ENCODE data around the gene PTMS.
A peak's percentile ranks its signal among the peaks of the same experiment; 100 is the strongest.

PTMS gene

DNA sequence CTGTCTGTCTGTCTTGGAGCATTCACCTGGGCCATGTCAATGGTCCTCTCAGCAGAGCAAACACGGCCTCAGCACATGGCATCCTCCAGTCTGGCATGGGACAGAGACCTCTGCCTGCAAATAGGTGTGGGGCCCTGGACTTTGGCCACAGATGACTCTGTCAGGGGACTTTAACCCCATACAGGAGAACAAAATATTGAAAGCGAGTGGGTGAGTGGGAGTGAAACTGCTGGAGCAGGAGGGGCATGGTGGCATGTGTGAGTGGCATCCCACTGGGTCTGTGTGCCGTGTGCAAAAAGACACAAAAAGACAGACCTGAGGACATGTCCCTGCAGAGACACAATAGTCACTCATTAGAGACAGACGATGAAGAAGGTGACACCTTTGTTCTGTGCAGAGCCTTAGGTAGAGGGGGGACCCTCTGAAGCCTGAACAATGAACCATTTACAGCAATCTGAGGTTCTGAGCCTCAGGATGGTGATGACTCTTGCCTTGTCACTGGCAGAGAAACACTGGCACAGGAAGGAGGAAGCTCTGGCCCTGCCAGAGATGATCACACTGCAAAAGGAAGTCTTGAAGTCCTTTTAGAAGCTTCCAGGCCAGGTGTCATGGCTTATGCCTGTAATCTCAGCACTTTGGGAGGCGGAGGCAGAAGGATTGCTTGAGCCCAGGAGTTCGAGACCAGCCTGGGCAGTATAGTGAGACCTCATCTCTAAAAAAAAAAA, 13.7 kb downstream of the PTMS start:
- Histone ChIP-seq H3K14ac (ENCODE audit: low read length in 2 of 2) (no peak overlapping the region), H2BK15ac (ENCODE audit: low read depth, poor library complexity, severe bottlenecking) (peak overlapping the region; percentile 52), H3K27ac (ENCODE audit: low read length, poor library complexity, severe bottlenecking) (no peak overlapping the region), H3K23ac (ENCODE audit: low read length in 2 of 2) (no peak overlapping the region), H3K18ac (ENCODE audit: low read depth in 1 of 2, low read length in 2 of 2) (no peak overlapping the region), H3K9ac (ENCODE audit: low read length) (peak overlapping the region; percentile 21), H4K91ac (ENCODE audit: low read length) (no peak overlapping the region), H2BK5ac (ENCODE audit: low read depth, low read length, poor library complexity, severe bottlenecking) (no peak overlapping the region), H3K9me3 (ENCODE audit: control insufficient read depth, low read length) (no peaks in the 10 kb centered on the region), H3K4me2 (ENCODE audit: low read length, poor library complexity, severe bottlenecking) (no peak overlapping the region), H2AK5ac (ENCODE audit: low read length, severe bottlenecking) (no peak overlapping the region), H3K27me3 (ENCODE audit: control insufficient read depth in 1 of 2, insufficient read depth in 1 of 2, low read length in 2 of 2) (peaks cover 9 to 17% of the 10 kb centered on the region in 2 experiments), H3K4me3 (ENCODE audit: insufficient read depth in 1 of 2, low read depth in 1 of 2, low read length in 2 of 2) (no peak overlapping the region), H4K8ac (ENCODE audit: low read length) (peak overlapping the region; percentile 66), H2AFZ (ENCODE audit: low read depth, low read length) (no peak overlapping the region), H2BK12ac (ENCODE audit: low read length in 2 of 2) (no peak overlapping the region), H3K79me1 (replicated peaks; ENCODE audit: low read length, poor library complexity, severe bottlenecking) (no peaks in the 10 kb centered on the region), H3K4ac (ENCODE audit: low read depth in 1 of 2, low read length in 2 of 2) (peak overlapping the region in 1 of 2 experiments; percentile 26), H3K4me1 (ENCODE audit: control insufficient read depth, insufficient read depth, low read depth, low read length) (peaks cover 10% of the 10 kb centered on the region), H3K36me3 (ENCODE audit: control insufficient read depth in 1 of 2, insufficient read depth in 2 of 2, low read depth in 1 of 2, low read length in 2 of 2) (peaks cover 0 to 6% of the 10 kb centered on the region in 2 experiments), H2BK120ac (ENCODE audit: low read depth, low read length) (no peak overlapping the region)
- WGBS: 84% methylated on average over 6 of the region's 6 CpGs
- DNase-seq: no peak

- no peak overlapping the region for H2BK120ac ChIP-seq (ENCODE audit: low read depth, low read length)
- H2BK15ac ChIP-seq (ENCODE audit: low read depth, poor library complexity, severe bottlenecking): no peak overlapping the region
- H2AFZ ChIP-seq (ENCODE audit: low read depth, low read length): no peak overlapping the region
- H3K36me3 ChIP-seq (ENCODE audit: control insufficient read depth in 1 of 2, insufficient read depth in 2 of 2, low read depth in 1 of 2, low read length in 2 of 2): no peaks in the 10 kb centered on the region
- H3K27ac ChIP-seq (ENCODE audit: low read length, poor library complexity, severe bottlenecking): no peak overlapping the region
- H2BK12ac ChIP-seq (ENCODE audit: low read length in 2 of 2): no peak overlapping the region
- no peaks in the 10 kb centered on the region for H3K79me1 ChIP-seq (replicated peaks; ENCODE audit: low read length, poor library complexity, severe bottlenecking)
- H3K4me3 ChIP-seq (ENCODE audit: insufficient read depth in 1 of 2, low read depth in 1 of 2, low read length in 2 of 2): no peak overlapping the region
- H3K4ac ChIP-seq (ENCODE audit: low read depth in 1 of 2, low read length in 2 of 2): no peak overlapping the region
- no peak overlapping the region for H3K14ac ChIP-seq (ENCODE audit: low read length in 2 of 2)
- no peak overlapping the region for H2AK5ac ChIP-seq (ENCODE audit: low read length, severe bottlenecking)
- no peak overlapping the region for H4K91ac ChIP-seq (ENCODE audit: low read length)
- H4K8ac ChIP-seq (ENCODE audit: low read length): no peak overlapping the region
- peaks cover 10% of the 10 kb centered on the region for H3K4me1 ChIP-seq (ENCODE audit: control insufficient read depth, insufficient read depth, low read depth, low read length)
- H3K4me2 ChIP-seq (ENCODE audit: low read length, poor library complexity, severe bottlenecking): no peak overlapping the region
- H3K18ac ChIP-seq (ENCODE audit: low read depth in 1 of 2, low read length in 2 of 2): no peak overlapping the region
- H3K27me3 ChIP-seq (ENCODE audit: control insufficient read depth in 1 of 2, insufficient read depth in 1 of 2, low read length in 2 of 2): peaks cover 8 to 10% of the 10 kb centered on the region in 2 experiments
- H2BK5ac ChIP-seq (ENCODE audit: low read depth, low read length, poor library complexity, severe bottlenecking): no peak overlapping the region
- WGBS: 80% methylated on average over 3 of the region's 6 CpGs
- no peak overlapping the region for H3K23ac ChIP-seq (ENCODE audit: low read length in 2 of 2)
- H3K9me3 ChIP-seq (ENCODE audit: control insufficient read depth, low read length): no peaks in the 10 kb centered on the region
- H3K9ac ChIP-seq (ENCODE audit: low read length): no peak overlapping the region
- DNase-seq: no peak
These were observed 14.4 kb downstream of the PTMS start for GRCh38 chr12:6780573-6780972.

DNA sequence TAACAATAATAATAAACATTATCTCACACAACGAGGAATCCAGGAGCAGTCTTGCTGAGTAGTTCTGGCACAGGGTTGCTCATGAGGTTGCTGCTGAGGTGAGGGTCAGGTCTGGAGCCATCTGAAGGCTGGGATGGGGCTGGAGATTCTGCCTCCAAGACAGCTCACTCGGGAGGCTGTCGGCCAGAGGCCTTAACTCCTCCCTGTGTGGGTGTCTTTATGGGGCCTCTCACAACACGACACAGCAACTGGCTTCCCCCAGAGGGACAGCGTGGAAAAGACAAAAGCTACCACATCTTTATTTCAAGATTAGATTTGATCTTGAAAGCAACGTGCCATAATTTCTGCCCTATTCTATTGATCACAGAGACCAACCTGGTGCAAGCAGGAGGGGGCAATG, 16.0 kb downstream of the PTMS start:
- Histone ChIP-seq H3K9ac (ENCODE audit: low read length) (peak overlapping the region; percentile 15), H3K79me1 (replicated peaks; ENCODE audit: low read length, poor library complexity, severe bottlenecking) (no peaks in the 10 kb centered on the region), H3K14ac (ENCODE audit: low read length in 2 of 2) (no peak overlapping the region), H2BK5ac (ENCODE audit: low read depth, low read length, poor library complexity, severe bottlenecking) (no peak overlapping the region), H2AK5ac (ENCODE audit: low read length, severe bottlenecking) (no peak overlapping the region), H3K4me2 (ENCODE audit: low read length, poor library complexity, severe bottlenecking) (no peak overlapping the region), H3K36me3 (ENCODE audit: control insufficient read depth in 1 of 2, insufficient read depth in 2 of 2, low read depth in 1 of 2, low read length in 2 of 2) (no peaks in the 10 kb centered on the region), H3K27me3 (ENCODE audit: control insufficient read depth in 1 of 2, insufficient read depth in 1 of 2, low read length in 2 of 2) (peaks cover 7 to 9% of the 10 kb centered on the region in 2 experiments), H3K27ac (ENCODE audit: low read length, poor library complexity, severe bottlenecking) (no peak overlapping the region), H3K23ac (ENCODE audit: low read length in 2 of 2) (no peak overlapping the region), H2AFZ (ENCODE audit: low read depth, low read length) (no peak overlapping the region), H3K18ac (ENCODE audit: low read depth in 1 of 2, low read length in 2 of 2) (no peak overlapping the region), H3K4ac (ENCODE audit: low read depth in 1 of 2, low read length in 2 of 2) (no peak overlapping the region), H3K4me3 (ENCODE audit: insufficient read depth in 1 of 2, low read depth in 1 of 2, low read length in 2 of 2) (no peak overlapping the region), H2BK15ac (ENCODE audit: low read depth, poor library complexity, severe bottlenecking) (no peak overlapping the region), H2BK12ac (ENCODE audit: low read length in 2 of 2) (no peak overlapping the region), H4K8ac (ENCODE audit: low read length) (no peak overlapping the region), H4K91ac (ENCODE audit: low read length) (no peak overlapping the region), H3K9me3 (ENCODE audit: control insufficient read depth, low read length) (no peaks in the 10 kb centered on the region), H2BK120ac (ENCODE audit: low read depth, low read length) (no peak overlapping the region), H3K4me1 (ENCODE audit: control insufficient read depth, insufficient read depth, low read depth, low read length) (peaks cover 10% of the 10 kb centered on the region)
- no peak for DNase-seq
- 62% methylated on average over 4 of the region's 6 CpGs for WGBS

GRCh38 chr12:6782850-6783566, 16.8 kb downstream of the PTMS start:
- Histone ChIP-seq H3K79me1 (replicated peaks; ENCODE audit: low read length, poor library complexity, severe bottlenecking) (no peaks in the 10 kb centered on the region), H3K27ac (ENCODE audit: low read length, poor library complexity, severe bottlenecking) (no peak overlapping the region), H3K4ac (ENCODE audit: low read depth in 1 of 2, low read length in 2 of 2) (no peak overlapping the region), H2AFZ (ENCODE audit: low read depth, low read length) (no peak overlapping the region), H3K23ac (ENCODE audit: low read length in 2 of 2) (no peak overlapping the region), H3K4me2 (ENCODE audit: low read length, poor library complexity, severe bottlenecking) (no peak overlapping the region), H3K9ac (ENCODE audit: low read length) (no peak overlapping the region), H2BK120ac (ENCODE audit: low read depth, low read length) (no peak overlapping the region), H3K9me3 (ENCODE audit: control insufficient read depth, low read length) (no peaks in the 10 kb centered on the region), H3K14ac (ENCODE audit: low read length in 2 of 2) (no peak overlapping the region), H2BK15ac (ENCODE audit: low read depth, poor library complexity, severe bottlenecking) (no peak overlapping the region), H3K27me3 (ENCODE audit: control insufficient read depth in 1 of 2, insufficient read depth in 1 of 2, low read length in 2 of 2) (no peaks in the 10 kb centered on the region), H3K18ac (ENCODE audit: low read depth in 1 of 2, low read length in 2 of 2) (no peak overlapping the region), H4K91ac (ENCODE audit: low read length) (peak overlapping the region; percentile 8), H2BK5ac (ENCODE audit: low read depth, low read length, poor library complexity, severe bottlenecking) (no peak overlapping the region), H2BK12ac (ENCODE audit: low read length in 2 of 2) (no peak overlapping the region), H3K36me3 (ENCODE audit: control insufficient read depth in 1 of 2, insufficient read depth in 2 of 2, low read depth in 1 of 2, low read length in 2 of 2) (no peaks in the 10 kb centered on the region), H3K4me3 (ENCODE audit: insufficient read depth in 1 of 2, low read depth in 1 of 2, low read length in 2 of 2) (no peak overlapping the region), H3K4me1 (ENCODE audit: control insufficient read depth, insufficient read depth, low read depth, low read length) (peaks cover 8% of the 10 kb centered on the region), H4K8ac (ENCODE audit: low read length) (no peak overlapping the region), H2AK5ac (ENCODE audit: low read length, severe bottlenecking) (no peak overlapping the region)
- DNase-seq: no peak
- 84% methylated on average over 8 of the region's 10 CpGs for WGBS

Measured in mesenchymal stem cell (in vitro differentiated cells and primary cell).